Fibroblast of the conjunctiva (primary cell): ENCODE data around the gene ZNF506.
"Not testable (repeated sequence)": the region's sequence is repeated elsewhere in the genome, so short reads cannot be mapped to it uniquely, and the experiment has no call there.

Experiments used
- DNase-seq: peaks from one replicate; pipeline ENCODE4 v3.0.0-alpha.2; 2010; ENCODE audit warnings: low read depth

The ZNF506 gene

DNA sequence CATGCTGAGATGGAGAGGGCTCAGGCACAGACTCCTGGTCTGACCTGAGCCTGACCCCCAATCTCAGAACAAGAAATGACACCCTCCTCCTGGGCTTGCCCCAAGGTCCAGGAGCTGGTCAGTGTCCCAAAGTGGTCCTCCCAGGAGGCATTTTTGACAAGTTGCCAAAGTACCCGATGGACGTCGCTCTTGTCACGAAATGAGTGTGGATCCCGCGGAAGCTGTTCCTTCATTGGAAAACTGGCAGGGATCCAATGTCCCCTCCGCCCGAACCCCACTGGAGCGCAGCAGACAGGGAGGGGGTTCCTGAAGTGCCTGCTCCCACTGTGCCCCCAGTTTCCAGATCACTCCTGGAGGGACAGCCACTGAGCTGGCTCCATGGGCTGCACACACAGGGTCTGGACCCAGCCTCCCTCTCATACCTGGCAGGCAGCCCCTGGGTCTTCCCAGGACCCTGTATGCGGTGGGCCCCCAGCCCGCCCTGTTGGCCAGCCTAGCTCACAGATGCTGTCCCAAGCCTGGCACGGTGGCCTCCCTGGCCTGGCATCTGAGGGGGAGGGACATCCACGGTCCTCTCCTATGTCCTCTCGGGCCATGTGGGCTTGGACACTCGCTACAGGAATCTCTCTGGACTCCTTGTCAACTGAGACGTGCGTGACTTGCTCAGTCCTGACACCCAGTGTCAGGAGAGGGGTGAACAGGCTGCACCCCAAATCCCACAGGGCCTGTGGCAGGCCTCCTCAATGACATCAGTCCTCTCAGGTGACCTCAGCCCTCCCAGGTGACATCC is 75.9 kb downstream of the ZNF506 start:
- DNase-seq, result no peak

- no peak for DNase-seq
Measured at GRCh38 chr19:19744641-19745040, 76.9 kb downstream of the ZNF506 start.

DNA sequence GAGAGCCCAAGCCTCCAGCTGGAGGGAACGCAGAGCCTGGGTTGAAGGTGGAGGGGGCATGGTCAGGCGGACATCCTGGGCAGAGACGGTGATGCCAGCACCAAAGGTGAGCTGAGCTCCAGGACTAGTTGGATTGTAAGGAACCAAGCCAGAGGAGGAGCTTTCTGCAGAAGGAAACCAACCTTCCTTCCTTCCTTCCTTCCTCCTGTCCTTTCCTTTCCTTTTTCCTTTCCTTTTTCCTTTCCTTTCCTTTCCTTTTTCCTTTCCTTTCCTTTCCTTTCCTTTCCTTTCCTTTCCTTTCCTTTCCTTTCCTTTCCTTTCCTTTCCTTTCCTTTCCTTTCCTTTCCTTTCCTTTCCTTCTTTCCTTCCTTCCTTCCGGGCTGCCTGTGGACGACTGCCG is 77.6 kb downstream of the ZNF506 start:
- DNase-seq, result not testable (repeated sequence)

DNA sequence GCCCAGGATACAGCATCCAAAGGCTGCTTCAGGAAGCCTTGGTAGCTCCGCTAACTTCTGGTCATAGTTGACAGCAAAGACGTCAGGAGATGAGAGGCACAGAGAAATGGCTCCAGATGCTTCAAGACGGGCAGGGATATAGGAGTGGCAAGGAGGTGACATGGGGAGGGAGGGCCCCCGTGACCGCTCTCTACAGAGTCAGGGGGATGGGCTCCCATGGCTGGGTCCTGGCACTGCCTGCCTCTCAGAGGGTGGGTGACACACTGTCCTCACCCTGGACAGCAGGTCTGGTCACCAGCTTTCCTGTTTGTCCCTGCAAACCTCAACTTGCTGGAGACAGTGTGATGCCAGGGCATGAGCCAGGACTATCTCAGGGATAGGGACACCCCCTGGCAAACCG is 78.4 kb downstream of the ZNF506 start:
- no peak for DNase-seq

GRCh38 chr19:19742773-19743172 is 78.8 kb downstream of the ZNF506 start:
- DNase-seq, result no peak
